NAMALWA (cell line): Measurements from ENCODE around the gene CLEC3B.
"Not testable (repeated sequence)": the region's sequence is repeated elsewhere in the genome, so short reads cannot be mapped to it uniquely, and the experiment has no call there.

ENCODE experiments used
- DNase-seq: peaks from one replicate; pipeline ENCODE4 v3.0.0-alpha.2; 2015; ENCODE audit warnings: low spot score

CLEC3B gene

GRCh38 chr3:45066109-45066801 lies 40.2 kb downstream of the CLEC3B start:
- DNase-seq = no peak

GRCh38 chr3:45067486-45067885 lies 41.4 kb downstream of the CLEC3B start:
- no peak for DNase-seq

DNA sequence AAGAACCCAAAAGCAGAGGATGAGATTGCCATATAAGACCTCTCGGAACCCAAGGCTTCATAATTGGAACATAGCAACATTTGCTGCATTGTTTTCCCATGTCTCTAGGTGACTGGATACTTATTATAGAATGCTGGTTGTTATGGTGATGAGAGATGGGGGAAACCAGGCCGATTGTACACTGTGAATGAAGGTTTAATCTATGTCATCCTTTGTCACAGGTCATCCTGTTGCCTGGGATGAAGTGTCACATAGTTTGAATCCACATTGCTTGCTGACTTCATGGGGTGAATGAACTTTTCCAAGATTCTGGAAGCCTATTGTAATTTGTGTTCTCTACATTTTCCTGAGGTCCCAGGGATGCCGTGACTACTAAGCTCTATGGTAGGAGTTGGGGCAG lies 41.8 kb downstream of the CLEC3B start:
- DNase-seq = no peak

DNA sequence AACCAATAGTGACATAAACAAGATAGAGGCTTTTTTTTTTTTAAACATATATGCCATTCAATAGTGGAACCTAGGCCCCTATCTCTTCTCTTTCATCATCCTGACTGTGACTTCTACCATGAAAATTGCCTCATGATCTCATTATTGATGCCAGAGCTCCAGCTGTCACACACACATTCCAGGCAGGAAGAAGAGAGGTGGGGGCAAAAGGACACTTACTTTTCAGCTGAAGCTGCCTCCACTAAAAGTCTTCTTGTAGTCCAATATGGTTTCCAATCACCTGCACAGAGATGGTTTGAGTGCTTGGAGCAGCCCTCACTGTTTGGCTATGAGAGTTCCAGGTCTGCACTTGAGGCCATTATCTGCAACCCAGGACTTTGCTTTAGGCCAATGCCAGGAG lies 45.0 kb downstream of the CLEC3B start:
- no peak for DNase-seq

GRCh38 chr3:45075821-45076625 lies 49.9 kb downstream of the CLEC3B start:
- DNase-seq = no peak

GRCh38 chr3:45078256-45078655 lies 52.2 kb downstream of the CLEC3B start:
- not testable (repeated sequence) for DNase-seq

GRCh38 chr3:45078910-45079522 lies 52.9 kb downstream of the CLEC3B start:
- DNase-seq = peak; percentile 9

- DNase-seq = no peak
These were observed 53.6 kb downstream of the CLEC3B start for GRCh38 chr3:45079715-45080114.

DNA sequence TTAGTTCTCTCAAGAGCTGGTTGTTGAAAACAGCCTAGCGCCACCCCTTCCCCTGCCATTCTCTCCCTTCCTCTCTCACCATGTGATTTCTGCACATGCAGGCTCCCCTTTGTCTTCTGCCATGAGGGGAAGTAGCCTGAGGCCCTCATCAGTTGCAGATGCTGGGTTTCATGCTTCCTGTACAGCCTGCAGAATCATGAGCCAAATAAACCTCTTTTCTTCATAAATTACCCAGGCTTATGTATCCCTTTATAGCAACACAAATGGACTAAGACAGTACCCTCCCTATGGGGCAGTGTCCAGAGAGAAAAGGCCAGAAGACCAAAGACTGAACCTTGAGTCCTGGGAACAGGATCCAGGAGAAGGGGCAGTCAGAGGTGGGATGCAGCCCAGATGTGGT lies 54.7 kb downstream of the CLEC3B start:
- no peak for DNase-seq

- no peak for DNase-seq
These were observed 55.5 kb downstream of the CLEC3B start for GRCh38 chr3:45081506-45082141.

DNA sequence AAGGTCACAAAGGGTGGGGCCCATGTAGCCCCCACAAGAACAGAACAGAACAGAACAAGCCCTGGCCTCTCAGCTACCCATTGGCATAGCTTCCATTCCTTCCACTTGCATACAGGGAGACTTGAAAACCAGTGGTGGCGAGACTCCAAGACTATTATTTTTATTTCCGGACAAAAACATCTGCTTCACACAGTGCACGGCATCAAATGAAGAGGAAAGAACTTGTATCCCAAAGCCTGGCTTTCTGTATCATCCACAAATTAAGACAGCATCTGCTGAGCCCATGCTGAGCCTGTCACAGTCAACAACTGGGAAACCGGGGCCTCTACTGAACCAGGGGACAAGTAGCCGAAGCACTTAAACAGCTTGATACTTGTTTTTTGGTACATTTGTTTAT lies 56.0 kb downstream of the CLEC3B start:
- no peak for DNase-seq

GRCh38 chr3:45083023-45083422 lies 56.9 kb downstream of the CLEC3B start:
- no peak for DNase-seq

GRCh38 chr3:45084361-45084760 lies 58.3 kb downstream of the CLEC3B start:
- no peak for DNase-seq

DNA sequence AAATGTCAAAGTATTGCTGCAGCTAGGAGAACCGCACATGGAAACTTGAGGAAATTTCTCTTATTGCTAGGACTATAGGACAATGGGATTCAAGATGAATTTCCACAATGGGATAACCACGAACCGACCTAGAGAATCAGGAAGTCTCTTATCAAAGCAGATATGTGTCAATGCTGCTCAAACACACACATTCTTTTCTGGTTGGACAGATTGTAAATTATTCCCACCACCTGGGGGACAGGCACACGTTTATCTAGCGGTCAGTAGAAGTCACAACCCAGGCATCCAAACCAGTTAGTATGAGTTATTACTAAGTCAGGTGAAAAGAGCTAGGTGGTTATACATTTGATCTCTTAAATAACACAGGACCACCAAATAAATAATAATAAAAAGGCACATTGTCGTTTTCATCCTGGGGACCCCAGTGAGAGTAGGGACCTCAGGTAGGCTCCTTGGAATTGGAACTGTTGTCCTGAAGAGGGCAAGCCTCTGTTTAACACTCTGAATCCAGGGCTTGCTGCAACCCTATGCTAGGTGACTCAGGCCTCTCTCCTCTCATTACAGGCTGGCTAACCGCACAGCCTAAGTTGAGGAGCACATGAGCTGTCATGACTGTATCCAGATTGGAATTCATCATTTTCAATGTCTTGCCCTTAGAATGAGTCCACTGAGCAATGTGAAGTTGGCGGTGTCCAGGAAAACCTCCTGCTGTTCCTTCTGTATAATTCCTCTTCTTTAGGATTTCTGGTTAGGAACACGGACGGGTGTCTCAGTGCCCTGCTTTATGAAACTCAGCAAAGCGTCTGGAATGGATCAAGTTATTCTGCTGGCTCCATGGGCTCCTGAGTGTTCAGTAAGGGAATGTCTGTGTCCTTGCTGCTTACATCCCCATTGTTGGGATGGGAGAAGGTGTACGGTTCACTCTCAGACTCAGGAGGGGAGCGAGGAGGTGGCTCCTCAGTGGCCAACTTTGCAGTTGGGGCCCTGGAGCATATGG lies 59.0 kb downstream of the CLEC3B start:
- no peak for DNase-seq
